Measurements from ENCODE around the gene C21orf91.

- TF ChIP-seq TOX (CRISPR knock-in tag; IDR thresholded peaks at IDR 0.05; ENCODE audit: borderline replicate concordance) (no peak), ZC3H10 (CRISPR knock-in tag; IDR thresholded peaks at IDR 0.05) (no peak), OSR1 (CRISPR knock-in tag; IDR thresholded peaks at IDR 0.05) (no peak), POU6F1 (CRISPR knock-in tag; IDR thresholded peaks at IDR 0.05; ENCODE audit: borderline replicate concordance, low read depth) (no peak), ZFP3 (CRISPR knock-in tag; IDR thresholded peaks at IDR 0.05) (no peak), ARNTL (CRISPR knock-in tag; IDR thresholded peaks at IDR 0.05; ENCODE audit: borderline replicate concordance, low read depth) (no peak), ZFP30 (CRISPR knock-in tag; IDR thresholded peaks at IDR 0.05) (no peak)
- TF ChIP-seq, protein P1, sequence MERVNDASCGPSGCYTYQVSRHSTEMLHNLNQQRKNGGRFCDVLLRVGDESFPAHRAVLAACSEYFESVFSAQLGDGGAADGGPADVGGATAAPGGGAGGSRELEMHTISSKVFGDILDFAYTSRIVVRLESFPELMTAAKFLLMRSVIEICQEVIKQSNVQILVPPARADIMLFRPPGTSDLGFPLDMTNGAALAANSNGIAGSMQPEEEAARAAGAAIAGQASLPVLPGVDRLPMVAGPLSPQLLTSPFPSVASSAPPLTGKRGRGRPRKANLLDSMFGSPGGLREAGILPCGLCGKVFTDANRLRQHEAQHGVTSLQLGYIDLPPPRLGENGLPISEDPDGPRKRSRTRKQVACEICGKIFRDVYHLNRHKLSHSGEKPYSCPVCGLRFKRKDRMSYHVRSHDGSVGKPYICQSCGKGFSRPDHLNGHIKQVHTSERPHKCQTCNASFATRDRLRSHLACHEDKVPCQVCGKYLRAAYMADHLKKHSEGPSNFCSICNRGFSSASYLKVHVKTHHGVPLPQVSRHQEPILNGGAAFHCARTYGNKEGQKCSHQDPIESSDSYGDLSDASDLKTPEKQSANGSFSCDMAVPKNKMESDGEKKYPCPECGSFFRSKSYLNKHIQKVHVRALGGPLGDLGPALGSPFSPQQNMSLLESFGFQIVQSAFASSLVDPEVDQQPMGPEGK (CRISPR knock-in tag; IDR thresholded peaks at IDR 0.05; ENCODE audit: borderline replicate concordance) = no peak
These were observed 23.8 kb downstream of the C21orf91 start for GRCh38 chr21:17795146-17796036.

All from SK-N-SH treated with all-trans-retinoic acid at 6 μM for 48 hours (cell line).